CD14-positive monocyte (primary cell): ENCODE measurements around the gene CEP112. TPM values are rescaled to one million over a fixed set of nuclear protein-coding genes. Genes with fewer than 3 reads are reported as not detected.

Experiments
- DNase-seq, 3 donors: peaks; one replicate each; pipeline ENCODE4 v3.0.0-alpha.2; 2011 to 2022
- H2AFZ ChIP-seq: 2 replicates; pipeline ENCODE4 v1.6.0; 2012; ENCODE audit warnings: mild to moderate bottlenecking, low read depth, low read length, inconsistent platforms; ENCODE audit not compliant: insufficient read depth, poor library complexity, severe bottlenecking
- H3K27ac ChIP-seq, 2 donors: 1 replicate in 1 of 2; 2 replicates in 1 of 2; pipeline ENCODE4 v1.5.1; 2012 to 2013; ENCODE audit warnings: low read length in 2 of 2, control low read depth in 1 of 2, inconsistent platforms in 1 of 2, low read depth in 1 of 2, mild to moderate bottlenecking in 1 of 2
- H3K27me3 ChIP-seq, 2 donors: one replicate each; pipeline versions ENCODE4 v1.6.0 to v1.6.1; 2011 to 2013; ENCODE audit warnings: low read length in 2 of 2; ENCODE audit not compliant: control insufficient read depth in 2 of 2, insufficient read depth in 2 of 2
- H3K36me3 ChIP-seq, 2 donors: replicated peaks in 1 of 2; 1 replicate in 1 of 2; 2 replicates in 1 of 2; pipeline versions ENCODE4 v1.5.1 to v1.6.1; 2012 to 2013; ENCODE audit warnings: low read length in 2 of 2, control low read depth in 1 of 2, inconsistent platforms in 1 of 2, mild to moderate bottlenecking in 1 of 2; ENCODE audit not compliant: insufficient read depth in 2 of 2, control insufficient read depth in 1 of 2
- H3K4me1 ChIP-seq, 2 donors: 1 replicate in 1 of 2; 2 replicates in 1 of 2; pipeline versions ENCODE4 v1.5.1 to v1.6.1; 2012 to 2013; ENCODE audit warnings: low read length in 2 of 2, control low read depth in 1 of 2, inconsistent platforms in 1 of 2, mild to moderate bottlenecking in 1 of 2, moderate library complexity in 1 of 2; ENCODE audit not compliant: insufficient read depth in 2 of 2, control insufficient read depth in 1 of 2
- H3K4me2 ChIP-seq: replicated peaks from 2 replicates; pipeline ENCODE3; 2012; ENCODE audit warnings: low read length, moderate library complexity, mild to moderate bottlenecking; ENCODE audit not compliant: poor library complexity, severe bottlenecking; ENCODE audit errors: extremely low read depth
- H3K4me3 ChIP-seq, 3 experiments: fragments of 200-600 bp in 1 of 3; sonication (generic) in 1 of 3; replicated peaks in 1 of 3; 1 replicate in 2 of 3; 2 replicates in 1 of 3; pipeline ENCODE4 v1.5.1; 2011 to 2013; ENCODE audit warnings: low read length in 3 of 3, mild to moderate bottlenecking in 3 of 3, control low read depth in 2 of 3, low read depth in 2 of 3, inconsistent platforms in 1 of 3, moderate library complexity in 1 of 3
- H3K79me2 ChIP-seq: 2 replicates; pipeline ENCODE4 v1.6.0; 2012; ENCODE audit warnings: mild to moderate bottlenecking, control low read depth, inconsistent platforms, low read length, moderate library complexity; ENCODE audit not compliant: insufficient read depth
- H3K9ac ChIP-seq: 2 replicates; pipeline ENCODE4 v1.6.0; 2017; ENCODE audit warnings: low read length, mild to moderate bottlenecking; ENCODE audit not compliant: insufficient read depth, poor library complexity, severe bottlenecking
- H3K9me3 ChIP-seq, 2 donors: replicated peaks in 1 of 2; 1 replicate in 1 of 2; 2 replicates in 1 of 2; pipeline versions ENCODE4 v1.5.1 to v1.6.1; 2012 to 2013; ENCODE audit warnings: low read length in 2 of 2, control low read depth in 1 of 2; ENCODE audit not compliant: control insufficient read depth in 1 of 2, insufficient read depth in 1 of 2
- H4K20me1 ChIP-seq: 2 replicates; pipeline ENCODE4 v1.6.0; 2012; ENCODE audit warnings: mild to moderate bottlenecking, low read length, control low read depth, moderate library complexity; ENCODE audit not compliant: insufficient read depth
- H3K27ac Mint-ChIP-seq, 7 donors: one replicate each; pipeline ENCODE4 v1.8.0; 2020; ENCODE audit warnings: mild to moderate bottlenecking in 7 of 7, mixed read lengths in 7 of 7, moderate library complexity in 6 of 7, inconsistent platforms in 2 of 7
- H3K27me3 Mint-ChIP-seq, 3 donors: one replicate each; pipeline ENCODE4 v1.8.0; 2021 to 2022; ENCODE audit warnings: low read depth in 3 of 3, mild to moderate bottlenecking in 3 of 3, mixed read lengths in 3 of 3, moderate library complexity in 3 of 3, inconsistent platforms in 1 of 3
- H3K36me3 Mint-ChIP-seq, 2 donors: one replicate each; pipeline ENCODE4 v1.8.0; 2020; ENCODE audit warnings: mixed read lengths in 2 of 2, inconsistent platforms in 1 of 2, mild to moderate bottlenecking in 1 of 2
- H3K4me1 Mint-ChIP-seq: one replicate; pipeline ENCODE4 v1.8.0; 2020; ENCODE audit warnings: mild to moderate bottlenecking, mixed read lengths
- H3K4me3 Mint-ChIP-seq, 2 donors: one replicate each; pipeline ENCODE4 v1.8.0; 2020; ENCODE audit warnings: mild to moderate bottlenecking in 2 of 2, mixed read lengths in 2 of 2, moderate library complexity in 1 of 2
- H3K9me3 Mint-ChIP-seq, 7 donors: one replicate each; pipeline ENCODE4 v1.8.0; 2020 to 2022; ENCODE audit warnings: mixed read lengths in 7 of 7, mild to moderate bottlenecking in 6 of 7, moderate library complexity in 6 of 7, inconsistent platforms in 2 of 7
- CTCF ChIP-seq: fragments of 200-600 bp; IDR thresholded peaks from one replicate; pipeline ENCODE4 v1.8.0; 2022; ENCODE audit warnings: antibody characterized with exemption, mild to moderate bottlenecking
- WGBS: methylation state at CpG from one replicate; pipeline ENCODE4 v1.1.5; 2013; ENCODE audit warnings: missing lambda C conversion rate; ENCODE audit not compliant: insufficient coverage; 5-methylcytosine and 5-hydroxymethylcytosine counted together
- intact Hi-C, 2 donors: fragments of 100-400 bp; cut with micrococcal nuclease; formaldehyde crosslinking; loops; one replicate each; pipeline versions ENCODE4 v1.15.0 to v1.15.1; 2023
- polyA plus RNA-seq, 3 donors: library from polyadenylated mRNA; depleted of rRNA in 1 of 3; unstranded in 2 of 3; stranded (reverse) in 1 of 3; fragments of 300-500 nt in 2 of 3; fragments of >200 nt in 1 of 3; fragmentation: Illumina TruSeq in 2 of 3; gene quantifications; 1 replicate in 2 of 3; 2 replicates in 1 of 3; pipeline ENCODE4 v1.2.3, GENCODE V29; 2012 to 2021

Gene CEP112
- polyA plus RNA-seq, 3 donors: 0.10 TPM; not detected in 2

GRCh38 chr17:66115246-66115645 is 76.7 kb downstream of the CEP112 start:
- Histone ChIP-seq H2AFZ (no peak overlapping the region), H3K27ac (no peak overlapping the region), H3K79me2 (no peaks in the 10 kb centered on the region), H4K20me1 (no peaks in the 10 kb centered on the region), H3K4me3 (no peak overlapping the region), H3K9me3 (no peaks in the 10 kb centered on the region), H3K27me3 (no peaks in the 10 kb centered on the region), H3K9ac (no peak overlapping the region), H3K4me1 (no peaks in the 10 kb centered on the region), H3K36me3 (no peaks in the 10 kb centered on the region), H3K4me2 (no peak overlapping the region)
- DNase-seq: no peak
- peaks cover 0 to 2% (median 2%) of the 10 kb centered on the region in 3 donors for H3K27me3 Mint-ChIP-seq
- no peak overlapping the region for H3K4me3 Mint-ChIP-seq
- no peak overlapping the region for H3K27ac Mint-ChIP-seq
- WGBS: 100% methylated on average over 1 of the region's 2 CpGs
- H3K36me3 Mint-ChIP-seq: no peaks in the 10 kb centered on the region
- intact Hi-C loops: no loop called here
- no peak for TF ChIP-seq CTCF
- H3K4me1 Mint-ChIP-seq: no peaks in the 10 kb centered on the region
- peaks cover 0 to 14% (median 5%) of the 10 kb centered on the region in 7 donors for H3K9me3 Mint-ChIP-seq

DNA sequence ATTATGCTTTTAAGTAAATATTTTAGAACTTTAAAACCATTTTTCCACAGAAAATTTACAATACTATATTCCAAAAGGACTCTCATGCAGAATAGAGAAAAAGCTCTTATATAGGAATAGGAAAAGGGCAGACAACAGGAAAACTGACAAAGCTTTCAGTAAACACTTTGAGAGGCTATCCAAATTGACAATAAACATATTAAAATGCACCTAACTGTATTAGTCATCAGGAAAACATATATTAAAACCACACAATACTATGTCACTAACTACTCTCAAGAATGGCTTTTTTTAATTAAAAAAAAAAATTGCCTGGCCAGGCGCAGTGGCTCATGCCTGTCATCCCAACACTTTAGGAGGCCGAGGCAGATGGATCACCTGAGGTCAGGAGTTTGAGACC is 77.3 kb downstream of the CEP112 start:
- Mint-ChIP-seq H3K27me3 (peaks cover 0 to 2% (median 2%) of the 10 kb centered on the region in 3 donors), H3K4me1 (no peaks in the 10 kb centered on the region), H3K27ac (no peak overlapping the region), H3K4me3 (no peak overlapping the region), H3K36me3 (no peaks in the 10 kb centered on the region), H3K9me3 (peaks cover 0 to 14% (median 6%) of the 10 kb centered on the region in 7 donors)
- H3K27me3 ChIP-seq: no peaks in the 10 kb centered on the region
- H3K27ac ChIP-seq: no peak overlapping the region
- no peaks in the 10 kb centered on the region for H3K4me1 ChIP-seq
- H3K79me2 ChIP-seq: no peaks in the 10 kb centered on the region
- no peak for DNase-seq
- no CpG with 5 or more reads among the region's 2 CpGs for WGBS
- no peaks in the 10 kb centered on the region for H3K36me3 ChIP-seq
- H3K4me2 ChIP-seq: no peak overlapping the region
- H3K4me3 ChIP-seq: no peak overlapping the region
- no peak overlapping the region for H3K9ac ChIP-seq
- H4K20me1 ChIP-seq: no peaks in the 10 kb centered on the region
- H3K9me3 ChIP-seq: no peaks in the 10 kb centered on the region
- intact Hi-C loops: no loop called here
- TF ChIP-seq CTCF: no peak
- H2AFZ ChIP-seq: no peak overlapping the region
